Thoracic aorta (tissue), 2 donors: ENCODE results near the gene SHISAL1. TPM values are rescaled to one million over a fixed set of nuclear protein-coding genes. Genes with fewer than 3 reads are reported as not detected.

Experiments
- ATAC-seq: fragments of 150-250 bp; one replicate; pipeline ENCODE4 v1.8.0; 2017; ENCODE audit warnings: low read depth; ENCODE audit not compliant: insufficient number of reproducible peaks, low FRiP score
- DNase-seq: peaks from one replicate; pipeline ENCODE4 v3.0.0-alpha.2; 2020; ENCODE audit warnings: low spot score
- H3K27ac ChIP-seq, 2 donors: fragments of 200-600 bp; sonication (generic); 1 replicate in 1 of 2; 2 replicates in 1 of 2; pipeline ENCODE4 v1.5.1; 2016; ENCODE audit warnings: mild to moderate bottlenecking in 2 of 2, moderate library complexity in 2 of 2
- H3K27me3 ChIP-seq: fragments of 200-600 bp; sonication (generic); replicated peaks from 2 replicates; pipeline ENCODE4 v1.6.0; 2016; ENCODE audit warnings: mild to moderate bottlenecking; ENCODE audit not compliant: insufficient read depth
- H3K36me3 ChIP-seq: fragments of 200-600 bp; sonication (generic); one replicate; pipeline ENCODE4 v1.5.1; 2016
- H3K4me1 ChIP-seq, 2 donors: fragments of 200-600 bp; sonication (generic); 1 replicate in 1 of 2; 2 replicates in 1 of 2; pipeline versions ENCODE4 v1.5.1 to v1.6.0; 2016; ENCODE audit warnings: low read depth in 2 of 2, mild to moderate bottlenecking in 1 of 2; ENCODE audit not compliant: control insufficient read depth in 1 of 2
- H3K4me3 ChIP-seq: fragments of 200-600 bp; sonication (generic); 2 replicates; pipeline ENCODE4 v1.5.1; 2016; ENCODE audit warnings: mild to moderate bottlenecking
- H3K9me3 ChIP-seq: fragments of 200-600 bp; sonication (generic); 2 replicates; pipeline ENCODE4 v1.5.1; 2016
- CTCF ChIP-seq: fragments of 200-600 bp; sonication (generic); IDR thresholded peaks from one replicate; pipeline ENCODE4 v1.5.1; 2019; ENCODE audit warnings: antibody characterized with exemption
- total RNA-seq, 2 donors: library from RNA; depleted of rRNA; stranded (reverse); fragments of >200 nt; gene quantifications; one replicate each; pipeline versions ENCODE4 v1.1.0 to v1.2.3, GENCODE V29; 2016

SHISAL1 gene
- total RNA-seq, 2 donors from 2014 or later, result 0.81 to 3.4 TPM

- Histone ChIP-seq H3K27me3 (no peaks in the 10 kb centered on the region), H3K36me3 (no peaks in the 10 kb centered on the region), H3K4me3 (no peak overlapping the region), H3K9me3 (no peaks in the 10 kb centered on the region), H3K4me1 (no peaks in the 10 kb centered on the region), H3K27ac (no peak overlapping the region)
- ATAC-seq, result no peak
- no peak for DNase-seq
- TF ChIP-seq CTCF, result no peak
These were observed 39.6 kb downstream of the SHISAL1 start for GRCh38 chr22:44273175-44273574.

- ATAC-seq, result no peak
- Histone ChIP-seq H3K4me3 (no peak overlapping the region), H3K27ac (no peak overlapping the region), H3K27me3 (no peaks in the 10 kb centered on the region), H3K36me3 (no peaks in the 10 kb centered on the region), H3K9me3 (no peaks in the 10 kb centered on the region), H3K4me1 (no peaks in the 10 kb centered on the region)
- TF ChIP-seq CTCF, result no peak
- no peak for DNase-seq
These were observed 40.4 kb downstream of the SHISAL1 start for GRCh38 chr22:44272401-44272771.

GRCh38 chr22:44271732-44272400, 40.9 kb downstream of the SHISAL1 start:
- no peak for DNase-seq
- no peak for ATAC-seq
- TF ChIP-seq CTCF, result no peak

GRCh38 chr22:44271010-44271500, 41.7 kb downstream of the SHISAL1 start:
- ATAC-seq, result no peak
- no peaks in the 10 kb centered on the region for H3K36me3 ChIP-seq
- no peak overlapping the region for H3K4me3 ChIP-seq
- TF ChIP-seq CTCF, result no peak
- no peak overlapping the region for H3K27ac ChIP-seq
- no peaks in the 10 kb centered on the region for H3K9me3 ChIP-seq
- H3K27me3 ChIP-seq, result no peaks in the 10 kb centered on the region
- no peaks in the 10 kb centered on the region for H3K4me1 ChIP-seq
- no peak for DNase-seq

More at GRCh38 chr22:44271732-44272400, 40.9 kb downstream of the SHISAL1 start:
- Histone ChIP-seq H3K4me1 (no peaks in the 10 kb centered on the region), H3K4me3 (no peak overlapping the region), H3K36me3 (no peaks in the 10 kb centered on the region), H3K27me3 (no peaks in the 10 kb centered on the region), H3K9me3 (no peaks in the 10 kb centered on the region), H3K27ac (no peak overlapping the region)

- H3K27ac ChIP-seq, result no peak overlapping the region
These were observed 42.2 kb downstream of the SHISAL1 start for GRCh38 chr22:44270556-44270880.

More at GRCh38 chr22:44270556-44270880, 42.2 kb downstream of the SHISAL1 start:
- no peak for ATAC-seq
- Histone ChIP-seq H3K9me3 (no peaks in the 10 kb centered on the region), H3K4me3 (no peak overlapping the region), H3K4me1 (no peaks in the 10 kb centered on the region), H3K36me3 (no peaks in the 10 kb centered on the region), H3K27me3 (no peaks in the 10 kb centered on the region)
- no peak for DNase-seq
- no peak for TF ChIP-seq CTCF
